ENCODE measurements around the gene PRKCA.

The PRKCA gene

DNA sequence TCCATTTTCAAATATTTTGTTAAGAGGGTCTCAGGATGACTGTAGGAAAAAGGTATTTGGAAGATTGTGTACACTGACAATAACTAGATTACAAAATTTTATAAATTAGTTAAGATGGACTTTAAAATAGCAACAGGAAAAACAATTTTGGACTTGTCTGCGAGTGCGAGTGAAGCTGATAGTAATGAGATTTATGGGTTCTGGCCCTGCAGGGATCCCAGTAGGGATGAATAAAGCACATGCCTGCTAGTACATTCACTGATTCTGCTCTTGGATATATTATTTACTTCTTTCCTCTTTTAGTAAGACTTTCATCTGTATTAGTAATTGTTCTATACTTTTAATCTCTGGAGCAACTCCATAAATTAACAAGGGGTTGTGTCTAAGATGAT lies 28.2 kb downstream of the PRKCA start:
- TF ChIP-seq, protein P1, sequence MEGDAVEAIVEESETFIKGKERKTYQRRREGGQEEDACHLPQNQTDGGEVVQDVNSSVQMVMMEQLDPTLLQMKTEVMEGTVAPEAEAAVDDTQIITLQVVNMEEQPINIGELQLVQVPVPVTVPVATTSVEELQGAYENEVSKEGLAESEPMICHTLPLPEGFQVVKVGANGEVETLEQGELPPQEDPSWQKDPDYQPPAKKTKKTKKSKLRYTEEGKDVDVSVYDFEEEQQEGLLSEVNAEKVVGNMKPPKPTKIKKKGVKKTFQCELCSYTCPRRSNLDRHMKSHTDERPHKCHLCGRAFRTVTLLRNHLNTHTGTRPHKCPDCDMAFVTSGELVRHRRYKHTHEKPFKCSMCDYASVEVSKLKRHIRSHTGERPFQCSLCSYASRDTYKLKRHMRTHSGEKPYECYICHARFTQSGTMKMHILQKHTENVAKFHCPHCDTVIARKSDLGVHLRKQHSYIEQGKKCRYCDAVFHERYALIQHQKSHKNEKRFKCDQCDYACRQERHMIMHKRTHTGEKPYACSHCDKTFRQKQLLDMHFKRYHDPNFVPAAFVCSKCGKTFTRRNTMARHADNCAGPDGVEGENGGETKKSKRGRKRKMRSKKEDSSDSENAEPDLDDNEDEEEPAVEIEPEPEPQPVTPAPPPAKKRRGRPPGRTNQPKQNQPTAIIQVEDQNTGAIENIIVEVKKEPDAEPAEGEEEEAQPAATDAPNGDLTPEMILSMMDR (IDR thresholded peaks at IDR 0.05; ENCODE audit: low read depth, low read length, missing control alignments): no peak
- no peak overlapping the region for H3K4me3 ChIP-seq (ENCODE audit: low read depth, low read length)
- in situ Hi-C loops (cut with HindIII; ENCODE audit: low pct_ligation_motif_present, low sequenced_read_pairs): no loop called here

DNA sequence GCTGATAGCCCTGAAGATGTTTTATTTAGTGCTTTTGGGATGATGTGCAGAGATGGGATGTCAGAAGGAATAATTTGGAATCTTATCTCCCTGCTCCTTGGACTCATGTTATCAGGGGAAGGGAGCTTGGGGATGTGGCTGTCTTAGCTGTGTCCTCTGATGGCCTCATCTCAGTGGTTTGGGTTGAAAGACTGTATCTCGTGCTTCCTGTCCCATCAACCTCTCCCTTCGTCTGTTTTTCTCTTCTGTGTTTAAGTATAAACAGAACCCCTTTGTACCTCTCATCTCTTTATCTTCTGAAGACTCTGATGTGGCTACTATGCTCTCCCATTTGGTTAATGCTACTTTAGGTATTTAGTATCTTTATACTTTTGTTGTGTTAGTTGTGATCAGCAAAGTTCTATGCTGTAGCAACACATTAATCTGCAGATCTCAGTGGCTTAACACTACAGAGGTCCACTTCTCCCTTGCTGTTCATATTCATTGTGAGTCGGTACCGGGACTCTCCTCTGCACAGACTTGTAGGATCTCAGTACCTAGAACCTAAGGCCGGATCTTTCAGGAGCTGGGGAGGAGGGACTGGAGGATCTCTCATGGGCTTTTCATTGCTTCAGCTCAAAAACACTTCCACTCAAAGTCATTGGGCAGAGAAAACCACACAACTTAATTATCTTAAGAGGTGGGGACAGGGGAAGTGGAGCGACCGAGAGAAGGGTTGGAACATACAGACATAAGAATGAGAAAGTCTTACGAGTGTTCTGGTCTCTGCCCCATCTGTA lies 28.8 kb downstream of the PRKCA start:
- DNase-seq: no peak
- H3K36me3 ChIP-seq (replicated peaks): no peaks in the 10 kb centered on the region
- no peak overlapping the region for H3K27ac ChIP-seq
- H3K4me3 ChIP-seq (ENCODE audit: low read depth, low read length): no peak overlapping the region
- in situ Hi-C loops (cut with HindIII; ENCODE audit: low pct_ligation_motif_present, low sequenced_read_pairs): no loop called here
- no peaks in the 10 kb centered on the region for H3K27me3 ChIP-seq (replicated peaks)
- TF ChIP-seq, protein P1 (IDR thresholded peaks at IDR 0.05; ENCODE audit: low read depth, low read length, missing control alignments): no peak

More for the DNA sequence above, 28.2 kb downstream of the PRKCA start:
- no peak for DNase-seq
- Histone ChIP-seq H3K27me3 (replicated peaks) (no peaks in the 10 kb centered on the region), H3K36me3 (replicated peaks) (no peaks in the 10 kb centered on the region), H3K27ac (no peak overlapping the region)

DNA sequence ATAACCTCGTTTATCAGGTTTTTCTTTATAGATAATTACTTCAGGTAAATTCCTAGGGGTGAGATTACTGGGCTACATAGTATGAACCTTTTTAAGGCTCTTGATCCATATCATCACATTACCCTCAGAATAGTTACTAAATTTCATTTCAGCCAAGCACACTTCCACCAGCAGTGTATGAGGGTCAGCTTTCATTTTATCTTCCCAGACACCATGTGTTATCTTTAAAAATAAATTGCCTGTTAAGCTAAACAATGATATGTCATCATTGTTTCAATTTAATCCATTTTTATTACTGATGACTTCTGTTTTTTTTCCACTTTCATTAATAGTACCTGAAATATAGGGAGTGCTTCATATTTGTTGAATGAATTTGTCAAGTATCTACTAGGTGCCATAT lies 33.4 kb downstream of the PRKCA start:
- Histone ChIP-seq H3K27me3 (replicated peaks) (no peaks in the 10 kb centered on the region), H3K4me3 (ENCODE audit: low read depth, low read length) (no peak overlapping the region), H3K36me3 (replicated peaks) (no peaks in the 10 kb centered on the region), H3K27ac (no peak overlapping the region)
- TF ChIP-seq, protein P1 (IDR thresholded peaks at IDR 0.05; ENCODE audit: low read depth, low read length, missing control alignments): no peak
- in situ Hi-C loops (cut with HindIII; ENCODE audit: low pct_ligation_motif_present, low sequenced_read_pairs): no loop called here
- DNase-seq: no peak

DNA sequence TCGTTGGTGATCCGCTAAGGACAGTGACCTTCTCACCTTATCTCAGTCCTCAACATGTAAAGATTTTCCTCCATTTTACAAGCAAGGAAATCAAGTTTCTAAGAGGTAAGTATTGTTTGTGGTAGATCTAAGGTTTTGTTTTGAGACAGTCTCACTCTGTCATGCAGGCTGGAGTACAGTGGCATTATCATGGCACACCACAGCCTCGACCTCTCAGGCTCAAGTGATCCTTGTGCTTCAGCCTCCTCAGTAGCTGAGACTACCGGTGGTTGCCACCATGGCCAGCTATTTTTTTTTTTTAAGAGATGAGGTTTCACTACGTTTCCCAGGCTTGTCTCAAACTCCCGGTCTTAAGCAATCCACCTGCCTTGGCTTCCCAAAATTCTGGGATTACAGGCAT lies 34.9 kb downstream of the PRKCA start:
- no peak overlapping the region for H3K27ac ChIP-seq
- in situ Hi-C loops (cut with HindIII; ENCODE audit: low pct_ligation_motif_present, low sequenced_read_pairs): no loop called here
- H3K4me3 ChIP-seq (ENCODE audit: low read depth, low read length): no peak overlapping the region
- TF ChIP-seq, protein P1 (IDR thresholded peaks at IDR 0.05; ENCODE audit: low read depth, low read length, missing control alignments): no peak
- H3K36me3 ChIP-seq (replicated peaks): no peaks in the 10 kb centered on the region
- DNase-seq: no peak
- no peaks in the 10 kb centered on the region for H3K27me3 ChIP-seq (replicated peaks)

DNA sequence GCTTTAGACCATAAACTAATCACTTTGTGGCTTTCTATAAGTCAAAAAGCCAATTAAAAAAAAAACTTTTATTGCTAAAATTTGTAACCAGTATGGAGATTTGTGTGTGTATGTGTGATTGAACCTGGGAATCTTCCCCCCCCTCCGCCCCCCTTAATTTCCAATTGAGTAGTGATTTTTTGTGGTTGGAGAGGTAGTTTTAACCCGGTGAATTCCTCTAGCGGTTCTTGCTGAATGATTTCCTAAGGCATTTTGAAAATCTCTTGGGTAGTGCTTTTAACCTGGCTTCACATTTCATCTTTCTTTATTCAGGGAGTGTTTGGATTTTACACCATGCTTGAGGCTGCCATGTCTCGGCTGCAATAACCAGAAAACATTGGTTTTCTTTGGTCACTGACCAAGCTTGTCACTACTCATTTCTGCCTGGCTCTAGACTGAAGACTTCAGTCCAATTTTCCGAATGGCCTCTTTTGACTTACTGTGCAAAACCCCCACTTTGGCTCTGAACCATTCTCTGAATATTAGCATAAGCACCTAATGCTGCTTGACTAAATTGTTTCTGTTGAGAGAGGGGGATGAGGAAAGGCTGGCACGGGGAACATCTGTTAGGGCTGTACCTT lies 35.6 kb downstream of the PRKCA start:
- H3K27ac ChIP-seq: no peak overlapping the region
- no peaks in the 10 kb centered on the region for H3K27me3 ChIP-seq (replicated peaks)
- no peak overlapping the region for H3K4me3 ChIP-seq (ENCODE audit: low read depth, low read length)
- no peaks in the 10 kb centered on the region for H3K36me3 ChIP-seq (replicated peaks)
- DNase-seq: no peak
- TF ChIP-seq, protein P1 (IDR thresholded peaks at IDR 0.05; ENCODE audit: low read depth, low read length, missing control alignments): no peak
- in situ Hi-C loops (cut with HindIII; ENCODE audit: low pct_ligation_motif_present, low sequenced_read_pairs): no loop called here

All from brain microvascular endothelial cell (primary cell).